Fibroblast of mammary gland (primary cell): Measurements from ENCODE around the gene GRIA4.

Experiments
- DNase-seq: peaks from one replicate; pipeline ENCODE4 v3.0.0-alpha.2; 2010; ENCODE audit warnings: low read depth
- H3K4me3 ChIP-seq: 2 replicates; pipeline ENCODE4 v1.5.1; 2011; ENCODE audit warnings: low read depth, mild to moderate bottlenecking, low read length, moderate library complexity; ENCODE audit not compliant: control insufficient read depth
- TF ChIP-seq, protein P1 (sequence below): conservative IDR thresholded peaks from 2 replicates; pipeline ENCODE4 v1.5.1; 2011; ENCODE audit warnings: low read depth, low read length, inconsistent platforms; ENCODE audit not compliant: control insufficient read depth, insufficient read depth

The GRIA4 gene

DNA sequence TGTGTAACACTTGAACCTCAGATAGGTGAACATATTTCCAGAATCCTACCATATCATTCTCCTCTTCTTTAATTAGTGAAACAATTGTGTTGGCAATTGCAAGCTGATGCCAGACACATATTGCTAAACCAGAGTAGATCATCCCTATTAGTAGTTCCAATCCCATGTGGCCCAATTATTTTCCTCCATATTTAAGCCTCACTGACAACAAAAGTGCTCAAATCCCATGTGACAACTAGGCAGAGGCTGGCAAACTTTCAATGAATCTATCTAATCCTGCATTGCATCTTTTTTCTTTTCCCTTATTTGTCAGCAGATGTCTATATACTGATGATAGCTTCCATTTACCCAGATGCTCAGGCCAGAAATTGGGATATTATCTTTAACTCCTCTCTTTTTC is 90.4 kb downstream of the GRIA4 start:
- no peak for DNase-seq
- TF ChIP-seq, protein P1, sequence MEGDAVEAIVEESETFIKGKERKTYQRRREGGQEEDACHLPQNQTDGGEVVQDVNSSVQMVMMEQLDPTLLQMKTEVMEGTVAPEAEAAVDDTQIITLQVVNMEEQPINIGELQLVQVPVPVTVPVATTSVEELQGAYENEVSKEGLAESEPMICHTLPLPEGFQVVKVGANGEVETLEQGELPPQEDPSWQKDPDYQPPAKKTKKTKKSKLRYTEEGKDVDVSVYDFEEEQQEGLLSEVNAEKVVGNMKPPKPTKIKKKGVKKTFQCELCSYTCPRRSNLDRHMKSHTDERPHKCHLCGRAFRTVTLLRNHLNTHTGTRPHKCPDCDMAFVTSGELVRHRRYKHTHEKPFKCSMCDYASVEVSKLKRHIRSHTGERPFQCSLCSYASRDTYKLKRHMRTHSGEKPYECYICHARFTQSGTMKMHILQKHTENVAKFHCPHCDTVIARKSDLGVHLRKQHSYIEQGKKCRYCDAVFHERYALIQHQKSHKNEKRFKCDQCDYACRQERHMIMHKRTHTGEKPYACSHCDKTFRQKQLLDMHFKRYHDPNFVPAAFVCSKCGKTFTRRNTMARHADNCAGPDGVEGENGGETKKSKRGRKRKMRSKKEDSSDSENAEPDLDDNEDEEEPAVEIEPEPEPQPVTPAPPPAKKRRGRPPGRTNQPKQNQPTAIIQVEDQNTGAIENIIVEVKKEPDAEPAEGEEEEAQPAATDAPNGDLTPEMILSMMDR: no peak

DNA sequence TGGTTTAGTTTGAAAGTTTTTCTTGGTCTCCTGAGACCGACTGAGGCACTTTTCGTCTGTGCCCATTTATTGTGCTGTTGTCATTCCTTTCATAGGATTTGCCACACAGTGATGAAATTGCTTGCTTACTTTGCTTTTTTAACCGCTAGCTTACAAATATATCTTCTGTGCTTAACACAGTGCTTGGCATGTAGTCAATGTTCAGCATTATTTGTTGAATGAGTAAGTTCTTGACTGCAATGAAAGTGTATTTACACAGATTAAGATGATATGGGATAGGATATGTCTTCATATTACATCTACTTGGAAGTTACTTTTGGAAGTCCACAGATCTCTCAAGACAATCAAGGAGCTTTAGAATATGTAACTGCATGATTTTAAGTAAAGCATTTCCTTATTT is 91.2 kb downstream of the GRIA4 start:
- TF ChIP-seq, protein P1: no peak
- no peak for DNase-seq
- H3K4me3 ChIP-seq: no peak overlapping the region

More for the DNA sequence above, 90.4 kb downstream of the GRIA4 start:
- no peak overlapping the region for H3K4me3 ChIP-seq

DNA sequence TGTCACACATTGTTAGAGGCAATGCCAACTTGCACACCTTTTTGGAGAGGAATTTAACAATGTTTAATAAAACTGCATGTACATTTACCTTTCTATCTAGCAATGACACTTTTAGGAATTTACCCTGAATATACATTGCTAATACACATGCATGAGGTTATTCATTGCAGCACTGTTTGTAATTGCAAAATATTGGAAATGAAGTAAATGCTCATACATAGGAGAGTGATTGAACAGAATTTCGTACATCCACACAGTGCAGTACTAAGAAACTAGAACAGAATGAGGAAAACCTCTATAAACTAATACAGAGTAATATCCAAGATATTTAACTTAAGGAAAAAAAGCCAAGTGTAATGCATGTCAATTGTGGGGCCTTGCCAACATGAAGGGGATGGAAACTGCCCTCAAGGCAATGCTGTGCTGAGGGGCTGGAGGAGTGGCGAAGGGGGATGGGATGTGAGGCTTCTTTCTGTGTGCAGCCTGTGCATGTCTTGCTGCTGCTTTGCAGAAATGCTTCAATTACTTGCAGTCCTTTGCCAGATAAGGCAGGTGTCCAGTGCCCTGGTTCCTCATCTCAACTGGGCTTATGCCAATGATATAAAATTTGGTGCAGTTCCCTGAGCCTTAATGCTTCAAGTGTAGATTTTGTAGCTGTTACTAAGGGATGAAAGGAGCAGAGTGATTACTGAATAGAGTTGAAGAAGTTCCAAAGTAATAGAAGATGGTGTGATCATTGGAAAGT is 96.1 kb downstream of the GRIA4 start:
- TF ChIP-seq, protein P1: no peak
- no peak for DNase-seq
- no peak overlapping the region for H3K4me3 ChIP-seq

DNA sequence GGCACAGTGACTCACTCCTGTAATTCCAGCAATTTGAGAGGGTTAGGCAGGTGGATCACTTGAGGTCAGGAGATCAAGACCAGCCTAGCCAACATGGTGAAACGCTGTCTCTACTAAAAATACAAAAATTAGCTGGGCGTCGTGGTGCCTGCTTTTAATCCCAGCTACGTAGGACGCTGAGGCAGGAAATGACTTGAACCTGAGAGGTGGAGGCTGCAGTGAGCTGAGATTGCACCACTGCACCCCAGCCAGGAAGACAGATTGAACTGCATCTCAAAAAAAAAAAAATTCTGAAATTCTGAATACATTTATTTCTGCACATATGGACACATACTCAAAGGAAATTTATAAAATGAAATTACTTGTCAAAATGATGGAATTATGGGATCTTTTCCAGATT is 103.2 kb downstream of the GRIA4 start:
- TF ChIP-seq, protein P1: no peak
- DNase-seq: no peak

DNA sequence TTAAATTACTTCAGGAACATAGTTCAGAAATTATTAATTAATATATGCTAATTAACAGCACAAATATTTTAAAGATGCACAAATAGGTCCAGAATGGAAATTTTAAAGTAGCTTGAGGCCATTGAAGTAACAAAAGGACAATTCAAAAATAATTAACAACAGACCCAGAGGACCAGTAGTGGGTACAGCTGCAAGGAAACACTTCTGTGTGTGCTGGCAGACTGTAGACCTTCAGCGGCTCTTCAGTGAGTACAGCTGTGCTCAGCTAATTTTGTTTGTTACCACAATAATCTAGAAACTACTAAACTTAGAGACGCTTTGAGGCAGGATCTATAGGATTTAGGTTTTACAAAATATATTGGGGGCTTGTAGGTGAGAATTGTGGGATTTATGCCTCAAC is 103.8 kb downstream of the GRIA4 start:
- TF ChIP-seq, protein P1: no peak
- H3K4me3 ChIP-seq: no peak overlapping the region
- no peak for DNase-seq

More for the DNA sequence above, 103.2 kb downstream of the GRIA4 start:
- H3K4me3 ChIP-seq: no peak overlapping the region

DNA sequence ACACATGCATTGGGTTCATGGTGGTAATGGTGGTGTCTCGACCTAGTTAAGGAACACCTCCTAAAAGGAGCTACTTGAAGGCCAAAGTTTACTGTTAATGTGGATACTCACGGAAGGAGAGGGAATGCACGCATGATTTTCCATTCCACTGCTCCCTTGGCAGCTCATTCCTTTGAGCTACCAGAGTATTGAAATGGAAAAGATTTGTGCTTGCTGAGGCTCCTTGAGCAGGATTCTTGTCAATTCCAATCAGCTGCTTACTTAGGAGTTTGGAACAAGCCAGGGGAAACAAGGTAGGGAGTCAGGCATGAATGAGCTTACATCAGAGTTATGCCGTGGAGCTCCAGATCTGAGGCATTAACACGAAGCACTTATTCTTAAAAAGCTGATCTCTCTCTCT is 108.8 kb downstream of the GRIA4 start:
- H3K4me3 ChIP-seq: no peak overlapping the region
- TF ChIP-seq, protein P1: no peak
- DNase-seq: no peak

DNA sequence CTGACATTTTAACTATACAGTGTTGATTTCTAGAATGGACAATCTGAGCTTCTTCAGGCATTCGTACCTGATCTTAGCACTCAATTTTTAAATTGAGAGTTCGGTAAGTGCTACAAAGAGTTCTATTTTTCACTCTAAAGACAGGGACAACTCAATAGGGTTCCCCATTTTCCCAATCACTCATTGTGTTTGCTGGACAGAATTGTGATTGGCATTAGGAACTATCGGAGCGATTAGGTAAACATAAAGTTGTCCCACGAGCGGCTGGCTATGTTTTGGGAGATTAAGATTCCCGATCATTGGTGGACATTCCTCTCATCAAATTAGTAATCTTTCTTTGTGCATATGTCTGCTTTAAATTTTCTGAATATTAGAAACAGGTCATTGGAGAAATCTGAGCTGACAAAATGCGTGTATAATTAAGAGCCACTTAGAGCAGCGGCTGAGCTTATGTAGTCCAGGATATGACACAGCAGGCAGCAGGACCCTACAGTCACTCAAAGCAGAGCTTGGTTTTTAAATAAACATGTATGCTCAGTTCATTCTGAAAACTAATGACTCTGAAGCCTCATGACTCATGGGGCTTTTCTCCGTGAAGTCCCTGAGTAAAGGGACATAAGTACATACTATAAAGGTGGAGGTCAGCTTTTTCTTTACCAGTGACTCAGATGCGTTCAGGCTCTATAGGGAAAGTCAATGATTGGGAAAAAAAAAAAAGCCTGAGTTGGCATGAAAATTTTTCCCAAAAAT is 109.4 kb downstream of the GRIA4 start:
- DNase-seq: no peak
- TF ChIP-seq, protein P1: no peak
- H3K4me3 ChIP-seq: no peak overlapping the region
